HG03378 (cell line): ENCODE measurements around the gene KCNAB3.

Source experiments
- ATAC-seq: cut with Tn5 transposase; IDR thresholded peaks from one replicate; pipeline ENCODE4 v1.9.1; 2021; ENCODE audit warnings: mild to moderate bottlenecking, moderate library complexity; ENCODE audit not compliant: unreplicated experiment

The KCNAB3 gene

DNA sequence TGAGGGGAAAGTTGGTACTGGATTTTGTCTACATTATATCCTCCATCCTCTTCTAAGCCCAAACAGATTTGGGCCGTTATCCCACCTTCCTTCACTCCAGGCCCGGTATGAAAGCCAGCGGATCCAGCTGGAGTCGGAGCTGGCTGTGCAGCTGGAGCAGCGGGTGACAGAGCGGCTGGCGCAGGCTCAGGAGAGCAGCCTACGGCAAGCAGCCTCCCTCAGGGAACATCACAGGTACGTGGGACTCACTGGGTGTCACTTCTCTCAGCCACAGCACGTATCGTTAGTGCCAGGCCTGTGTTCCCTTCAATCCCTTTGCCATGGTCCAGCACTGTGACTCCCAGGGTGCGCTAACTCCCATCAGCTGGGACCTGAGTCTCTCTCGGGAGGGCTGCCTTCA, 13.6 kb upstream of the KCNAB3 start:
- no peak for ATAC-seq

DNA sequence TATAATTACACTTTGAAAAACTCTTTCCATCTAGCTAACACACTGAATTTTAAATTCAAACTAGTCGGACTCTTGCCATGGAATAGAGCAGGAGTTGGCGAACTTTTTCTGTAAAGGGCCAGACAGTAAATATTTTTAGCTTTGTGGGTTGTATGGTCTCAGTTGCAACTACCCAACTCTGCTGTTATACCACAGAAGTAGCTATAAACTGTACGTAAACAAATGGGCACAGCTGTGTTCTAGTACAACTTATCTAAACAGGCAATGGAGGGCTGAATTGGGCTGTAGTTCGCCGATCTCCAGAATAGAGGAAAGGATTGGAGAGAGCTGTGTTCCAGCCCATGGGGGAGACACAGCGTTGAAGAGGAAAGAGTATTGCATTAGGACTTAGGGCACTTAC, 11.1 kb upstream of the KCNAB3 start:
- ATAC-seq: no peak

GRCh38 chr17:7940034-7940433, 10.4 kb upstream of the KCNAB3 start:
- ATAC-seq: no peak

- ATAC-seq: no peak
Measured at GRCh38 chr17:7935859-7936258, 6.2 kb upstream of the KCNAB3 start.

- ATAC-seq: no peak
Measured at GRCh38 chr17:7932949-7933348, 3.3 kb upstream of the KCNAB3 start.

DNA sequence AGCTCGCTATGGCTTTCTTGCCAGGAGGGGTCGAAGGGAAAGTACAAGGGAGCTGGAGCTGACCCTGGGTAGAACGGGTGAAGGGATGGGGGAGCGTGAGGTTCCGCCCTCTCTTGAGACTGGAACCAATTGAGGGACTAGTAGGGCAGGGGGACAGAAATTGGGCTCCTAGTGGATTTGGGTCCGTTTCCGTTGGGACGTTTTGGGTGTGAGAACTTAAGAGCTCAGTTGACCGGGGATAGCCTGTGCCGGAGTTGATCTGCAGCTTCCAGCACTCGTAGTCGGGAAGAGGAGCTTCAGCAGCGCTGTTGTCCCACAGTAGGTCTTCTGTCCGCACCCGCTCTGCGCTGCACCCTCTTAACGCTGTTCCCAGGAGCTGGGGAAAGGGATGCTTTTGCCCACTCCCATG, 2.8 kb upstream of the KCNAB3 start:
- peak; percentile 4 for ATAC-seq

- ATAC-seq: peak; percentile 84
Measured at GRCh38 chr17:7931709-7932482, 2.2 kb upstream of the KCNAB3 start, which contains the start of the genes CNTROB and TRAPPC1. Gene CNTROB (plus strand): TSS chr17:7932206. CDS start chr17:7933080, 874 bp downstream. Gene TRAPPC1 (minus strand): TSS chr17:7931946. CDS start chr17:7931829, 117 bp downstream.

GRCh38 chr17:7930841-7931631, 1.4 kb upstream of the KCNAB3 start:
- no peak for ATAC-seq

GRCh38 chr17:7927596-7927995, 2.1 kb downstream of the KCNAB3 start:
- ATAC-seq: no peak

GRCh38 chr17:7922845-7923628, 6.6 kb downstream of the KCNAB3 start:
- no peak for ATAC-seq

DNA sequence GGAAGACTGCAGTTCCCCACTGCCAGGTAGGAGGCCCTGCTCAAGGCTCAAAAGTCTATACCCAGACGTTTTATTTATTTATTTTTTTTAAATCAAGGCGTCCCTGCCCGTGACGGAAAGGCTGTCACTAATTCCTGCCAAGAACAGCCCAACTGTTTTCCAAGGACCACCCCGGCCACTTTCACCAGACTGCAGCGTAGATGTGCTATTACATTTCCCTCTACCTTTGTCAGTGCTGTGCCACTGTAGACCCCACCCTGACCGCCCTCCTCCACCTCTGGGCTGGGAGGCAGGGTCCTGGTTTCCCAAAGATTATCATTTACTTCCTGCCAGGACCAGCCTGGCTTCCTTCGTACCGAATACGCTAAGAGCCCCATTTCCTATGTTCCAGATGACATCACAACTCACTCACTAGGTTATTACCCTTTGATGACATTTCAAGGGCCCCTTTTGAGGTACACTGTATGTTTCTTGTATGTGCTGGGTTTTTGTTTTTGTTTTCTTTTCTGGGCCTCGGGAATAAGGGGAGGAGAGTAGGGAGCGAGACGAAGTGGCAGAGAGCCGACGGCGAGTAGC, 7.3 kb downstream of the KCNAB3 start:
- no peak for ATAC-seq

GRCh38 chr17:7916808-7917207, 12.8 kb downstream of the KCNAB3 start:
- no peak for ATAC-seq

DNA sequence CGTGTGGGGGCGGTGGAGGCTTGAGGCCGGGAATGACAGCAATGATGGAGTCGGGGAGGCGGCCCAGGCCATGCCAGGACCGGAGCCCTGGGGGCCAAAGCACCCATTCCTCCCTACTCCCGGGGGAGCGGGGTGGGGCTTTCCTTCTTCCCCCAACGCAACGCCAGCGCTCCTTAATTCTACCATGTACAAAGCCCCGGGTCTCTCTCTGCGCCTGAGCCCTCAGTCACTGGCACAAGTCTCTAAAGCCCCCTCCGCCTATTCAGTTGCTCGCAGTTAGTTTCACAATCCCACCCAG, 13.3 kb downstream of the KCNAB3 start:
- ATAC-seq: peak; percentile 6

DNA sequence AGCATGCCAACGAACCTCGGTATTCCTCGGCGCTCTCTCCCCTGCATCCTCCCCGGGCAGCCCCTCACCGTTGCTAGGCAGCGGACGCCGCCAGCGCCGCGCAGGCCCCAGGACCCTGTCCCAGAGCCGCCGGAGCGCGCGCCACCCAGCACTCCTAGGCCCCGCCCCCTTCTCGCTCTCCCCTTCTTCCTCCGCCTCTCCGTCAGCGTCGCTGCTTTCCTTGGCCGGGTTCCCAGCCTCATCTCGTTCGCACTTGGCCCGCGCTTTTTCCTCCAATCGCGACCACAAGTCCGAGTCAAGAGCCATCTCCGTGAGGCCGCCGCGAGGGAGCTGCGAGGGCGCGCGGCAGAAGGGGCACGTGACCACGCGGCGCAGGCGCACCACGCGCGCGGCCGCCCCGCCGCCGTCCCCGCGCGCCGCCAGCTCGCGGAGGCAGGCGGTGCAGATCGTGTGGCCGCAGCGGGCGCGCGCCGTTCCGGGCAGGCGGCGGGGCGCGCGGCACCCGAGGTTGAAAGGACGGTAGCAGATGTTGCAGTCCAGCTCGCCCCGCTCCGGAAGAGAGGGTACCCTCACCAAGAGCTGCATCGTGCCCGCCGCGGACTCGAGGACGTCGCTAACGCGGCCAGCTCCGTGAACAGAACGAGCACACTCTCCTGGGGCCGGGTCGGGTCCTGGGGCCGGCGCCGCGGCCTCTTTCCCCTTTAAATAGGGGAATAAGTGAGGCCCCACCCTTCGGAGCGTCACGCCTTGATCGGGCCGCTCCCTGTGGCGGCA, 13.9 kb downstream of the KCNAB3 start, which contains the start of gene RNF227:
Gene RNF227, minus strand, starts transcription at position 679 of the 774 bp plus-strand sequence. Its CDS starts 94 bp downstream, at position 585.
- ATAC-seq: peak; percentile 43

- no peak for ATAC-seq
Measured at GRCh38 chr17:7915179-7915610, 14.5 kb downstream of the KCNAB3 start.

GRCh38 chr17:7912927-7913524, 16.6 kb downstream of the KCNAB3 start:
- no peak for ATAC-seq

GRCh38 chr17:7911116-7911515, 18.5 kb downstream of the KCNAB3 start:
- no peak for ATAC-seq

DNA sequence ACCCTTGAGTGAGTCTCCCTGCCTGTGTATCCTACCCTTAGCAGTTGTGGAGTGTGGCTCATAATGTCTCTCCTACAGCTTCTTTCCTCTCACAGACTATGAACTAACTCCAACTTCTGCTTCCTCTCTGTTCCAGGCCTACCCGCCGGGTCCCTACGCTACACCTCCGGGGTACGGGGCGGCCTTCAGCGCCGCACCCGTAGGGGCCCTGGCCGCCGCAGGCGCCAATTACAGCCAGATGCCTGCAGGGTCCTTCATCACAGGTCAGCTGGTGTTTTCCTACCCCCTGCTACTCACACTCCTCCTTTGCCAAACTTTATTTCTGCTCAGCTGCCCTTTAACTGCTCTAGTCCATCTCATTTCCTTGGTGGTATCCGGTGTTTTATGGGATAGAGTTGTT, 18.9 kb downstream of the KCNAB3 start:
- no peak for ATAC-seq

GRCh38 chr17:7910281-7910680, 19.4 kb downstream of the KCNAB3 start:
- no peak for ATAC-seq

DNA sequence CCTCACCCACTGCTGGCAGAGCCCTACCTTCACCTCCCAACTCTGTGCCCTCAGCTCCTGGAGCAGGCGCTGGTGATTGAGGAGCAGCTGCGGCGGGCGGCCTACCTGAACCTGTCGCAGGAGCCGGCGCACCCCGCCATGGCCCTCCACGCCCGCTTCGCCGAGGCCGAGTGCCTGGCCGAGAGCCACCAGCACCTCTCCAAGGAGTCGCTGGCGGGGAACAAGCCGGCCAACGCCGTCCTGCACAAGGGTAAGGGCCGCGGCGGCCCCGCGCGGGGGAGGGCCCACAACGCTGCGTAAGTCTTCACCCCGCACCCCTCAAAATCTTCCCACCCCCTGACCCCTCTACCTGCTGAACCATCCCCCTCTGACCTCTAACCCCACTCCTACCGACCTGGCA, 20.6 kb downstream of the KCNAB3 start:
- no peak for ATAC-seq
